Mesothelial cell of epicardium (in vitro differentiated cells): ENCODE measurements around the gene PLEKHH2. TPM values are rescaled to one million over a fixed set of nuclear protein-coding genes. Genes with fewer than 3 reads are reported as not detected.

Experiments
- DNase-seq, 2 experiments: peaks; one replicate each; pipeline ENCODE4 v3.0.0; 2021; ENCODE audit warnings: low spot score in 2 of 2; ENCODE audit not compliant: unreplicated experiment in 2 of 2
- H3K27ac Mint-ChIP-seq: 2 replicates; pipeline ENCODE4 v1.8.0; 2021; ENCODE audit warnings: mixed read lengths
- H3K27me3 Mint-ChIP-seq: 2 replicates; pipeline ENCODE4 v1.8.0; 2021; ENCODE audit warnings: low read depth, mixed read lengths
- H3K36me3 Mint-ChIP-seq: 2 replicates; pipeline ENCODE4 v1.8.0; 2021; ENCODE audit warnings: mixed read lengths
- H3K4me1 Mint-ChIP-seq: 2 replicates; pipeline ENCODE4 v1.8.0; 2021; ENCODE audit warnings: mixed read lengths
- H3K4me3 Mint-ChIP-seq: 2 replicates; pipeline ENCODE4 v1.8.0; 2021; ENCODE audit warnings: mild to moderate bottlenecking, moderate library complexity, mixed read lengths
- H3K9me3 Mint-ChIP-seq: 2 replicates; pipeline ENCODE4 v1.8.0; 2021; ENCODE audit warnings: mixed read lengths
- total RNA-seq: library from RNA; stranded (reverse); gene quantifications from 3 replicates; pipeline ENCODE4 v1.2.1, GENCODE V29; 2021
- TF ChIP-seq, protein P1 (sequence below): fragments of 200-600 bp; sonication (generic); IDR thresholded peaks from one replicate; pipeline ENCODE4 v1.5.0; 2021; ENCODE audit warnings: antibody characterized with exemption; ENCODE audit not compliant: unreplicated experiment

The PLEKHH2 gene
- total RNA-seq, 1 donor from 2014 or later, result 12.0 TPM

DNA sequence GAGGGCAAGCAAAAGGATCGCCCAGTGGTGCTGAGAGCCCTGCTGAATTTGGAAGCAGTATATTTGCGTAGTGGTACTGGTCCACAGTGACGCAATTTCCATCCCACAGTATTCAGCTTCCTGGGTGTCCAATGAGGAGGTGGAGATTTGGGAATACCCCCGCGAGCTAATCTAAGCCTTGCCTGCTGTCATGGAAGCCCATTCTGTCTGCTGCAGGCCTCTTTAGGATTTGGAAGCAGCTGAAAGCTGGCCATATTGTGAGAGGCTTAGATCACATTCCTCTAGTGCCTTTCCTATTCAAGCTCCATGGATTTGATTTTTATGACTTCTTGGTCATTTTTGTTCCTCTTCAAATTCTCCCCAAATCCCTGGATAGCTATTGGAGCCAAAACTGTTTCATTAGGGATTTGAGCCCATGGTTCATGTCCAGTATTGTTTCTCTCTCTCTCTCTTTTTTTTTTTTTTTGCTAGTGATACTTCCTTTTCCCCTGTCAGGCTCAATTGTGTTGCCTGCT lies 114.5 kb downstream of the PLEKHH2 start:
- no peak overlapping the region for H3K4me3 Mint-ChIP-seq
- peaks cover 2% of the 10 kb centered on the region for H3K4me1 Mint-ChIP-seq
- DNase-seq, result no peak
- H3K27me3 Mint-ChIP-seq, result no peaks in the 10 kb centered on the region
- H3K27ac Mint-ChIP-seq, result peak overlapping the region; percentile 26
- TF ChIP-seq, protein P1, sequence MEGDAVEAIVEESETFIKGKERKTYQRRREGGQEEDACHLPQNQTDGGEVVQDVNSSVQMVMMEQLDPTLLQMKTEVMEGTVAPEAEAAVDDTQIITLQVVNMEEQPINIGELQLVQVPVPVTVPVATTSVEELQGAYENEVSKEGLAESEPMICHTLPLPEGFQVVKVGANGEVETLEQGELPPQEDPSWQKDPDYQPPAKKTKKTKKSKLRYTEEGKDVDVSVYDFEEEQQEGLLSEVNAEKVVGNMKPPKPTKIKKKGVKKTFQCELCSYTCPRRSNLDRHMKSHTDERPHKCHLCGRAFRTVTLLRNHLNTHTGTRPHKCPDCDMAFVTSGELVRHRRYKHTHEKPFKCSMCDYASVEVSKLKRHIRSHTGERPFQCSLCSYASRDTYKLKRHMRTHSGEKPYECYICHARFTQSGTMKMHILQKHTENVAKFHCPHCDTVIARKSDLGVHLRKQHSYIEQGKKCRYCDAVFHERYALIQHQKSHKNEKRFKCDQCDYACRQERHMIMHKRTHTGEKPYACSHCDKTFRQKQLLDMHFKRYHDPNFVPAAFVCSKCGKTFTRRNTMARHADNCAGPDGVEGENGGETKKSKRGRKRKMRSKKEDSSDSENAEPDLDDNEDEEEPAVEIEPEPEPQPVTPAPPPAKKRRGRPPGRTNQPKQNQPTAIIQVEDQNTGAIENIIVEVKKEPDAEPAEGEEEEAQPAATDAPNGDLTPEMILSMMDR, result no peak
- no peaks in the 10 kb centered on the region for H3K9me3 Mint-ChIP-seq
- H3K36me3 Mint-ChIP-seq, result no peaks in the 10 kb centered on the region

DNA sequence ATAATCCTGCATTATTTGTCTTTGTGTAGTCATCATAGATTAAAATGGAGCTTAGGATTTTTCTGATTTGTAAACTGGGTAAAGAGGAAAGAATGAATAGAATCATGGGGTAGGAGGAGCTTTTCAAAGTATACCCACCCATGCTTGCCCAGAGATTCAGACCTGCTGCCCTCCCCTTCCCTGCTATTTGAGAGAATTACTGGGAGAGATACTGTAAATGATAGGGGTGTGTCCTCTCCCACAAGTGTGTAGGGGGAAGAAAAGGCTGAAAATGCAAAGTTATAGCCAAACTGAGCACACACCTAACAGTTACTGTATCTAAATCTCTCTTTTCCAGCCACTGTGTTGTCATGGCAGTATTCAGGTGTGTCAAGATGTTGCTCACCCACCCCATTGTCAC lies 115.2 kb downstream of the PLEKHH2 start:
- Mint-ChIP-seq H3K27me3 (no peaks in the 10 kb centered on the region), H3K9me3 (no peaks in the 10 kb centered on the region), H3K27ac (no peak overlapping the region), H3K36me3 (no peaks in the 10 kb centered on the region), H3K4me1 (peaks cover 2% of the 10 kb centered on the region), H3K4me3 (no peak overlapping the region)
- TF ChIP-seq, protein P1, result no peak
- DNase-seq, result no peak

DNA sequence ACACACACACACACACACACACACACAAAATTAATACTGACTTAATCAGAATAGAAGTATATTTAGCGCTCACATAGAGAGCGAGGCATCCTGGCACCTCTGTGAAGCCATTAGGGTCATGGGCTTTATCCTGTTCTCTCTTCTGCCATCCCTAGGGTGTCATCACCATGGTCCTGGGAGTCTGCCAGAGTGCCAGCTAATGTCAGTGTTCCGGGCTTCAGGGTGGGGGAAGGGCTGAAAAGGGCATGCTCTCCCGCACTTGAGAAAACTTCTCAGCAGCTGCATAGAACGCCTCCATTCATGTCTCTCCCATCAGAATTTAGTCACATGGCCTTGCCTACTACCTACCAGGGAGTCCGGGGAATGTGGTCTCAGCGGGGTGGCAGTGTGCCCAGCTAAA lies 117.1 kb downstream of the PLEKHH2 start:
- H3K4me3 Mint-ChIP-seq, result no peak overlapping the region
- DNase-seq, result no peak
- H3K27ac Mint-ChIP-seq, result no peak overlapping the region
- no peaks in the 10 kb centered on the region for H3K9me3 Mint-ChIP-seq
- no peaks in the 10 kb centered on the region for H3K36me3 Mint-ChIP-seq
- H3K27me3 Mint-ChIP-seq, result no peaks in the 10 kb centered on the region
- TF ChIP-seq, protein P1, result no peak
- peaks cover 7% of the 10 kb centered on the region for H3K4me1 Mint-ChIP-seq

DNA sequence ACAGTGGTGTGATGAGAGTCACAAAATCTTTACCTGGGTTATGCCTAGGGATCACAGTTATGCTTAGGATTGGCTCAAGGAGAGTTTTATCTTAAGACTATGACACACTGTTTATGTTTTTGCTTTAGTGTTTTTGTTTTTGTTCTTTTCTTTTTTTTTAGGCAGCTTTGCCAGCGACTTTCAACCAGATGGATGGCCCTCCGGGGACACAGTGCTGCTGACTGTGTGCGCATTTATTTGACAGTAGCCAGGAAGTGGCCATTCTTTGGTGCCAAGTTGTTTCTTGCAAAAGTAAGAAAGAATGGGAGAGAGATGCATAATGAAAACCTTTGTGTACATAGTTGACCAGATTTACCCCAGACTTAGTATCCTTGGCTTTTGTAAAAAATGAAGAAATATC lies 121.7 kb downstream of the PLEKHH2 start:
- TF ChIP-seq, protein P1, result no peak
- H3K4me3 Mint-ChIP-seq, result no peak overlapping the region
- H3K4me1 Mint-ChIP-seq, result peaks cover 6% of the 10 kb centered on the region
- no peaks in the 10 kb centered on the region for H3K36me3 Mint-ChIP-seq
- H3K27ac Mint-ChIP-seq, result peak overlapping the region; percentile 29
- DNase-seq, result no peak
- no peaks in the 10 kb centered on the region for H3K9me3 Mint-ChIP-seq
- H3K27me3 Mint-ChIP-seq, result no peaks in the 10 kb centered on the region

GRCh38 chr2:43759195-43759594 lies 122.1 kb downstream of the PLEKHH2 start:
- H3K27ac Mint-ChIP-seq, result no peak overlapping the region
- TF ChIP-seq, protein P1, result no peak
- H3K4me1 Mint-ChIP-seq, result peaks cover 6% of the 10 kb centered on the region
- H3K9me3 Mint-ChIP-seq, result no peaks in the 10 kb centered on the region
- H3K4me3 Mint-ChIP-seq, result no peak overlapping the region
- no peaks in the 10 kb centered on the region for H3K36me3 Mint-ChIP-seq
- no peaks in the 10 kb centered on the region for H3K27me3 Mint-ChIP-seq
- no peak for DNase-seq

DNA sequence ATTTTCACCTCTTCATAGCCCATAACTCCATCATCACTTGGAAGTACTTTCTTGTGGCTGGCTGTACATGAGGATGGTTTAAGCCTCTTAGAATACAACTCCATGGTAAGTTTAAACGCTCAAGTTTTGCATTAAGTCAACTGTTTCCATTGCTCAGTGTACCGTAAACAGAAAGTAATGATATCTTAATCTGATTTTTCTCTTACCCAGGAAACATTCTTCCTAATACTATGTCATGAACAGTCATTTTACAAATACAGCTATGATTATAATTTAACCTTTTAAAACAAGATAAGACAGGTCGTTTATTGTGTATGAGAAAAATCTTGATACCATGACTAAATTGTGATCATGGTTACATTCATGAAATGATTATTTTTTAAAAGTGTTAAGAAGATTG lies 125.2 kb downstream of the PLEKHH2 start:
- Mint-ChIP-seq H3K27ac (no peak overlapping the region), H3K4me1 (peaks cover 6% of the 10 kb centered on the region), H3K4me3 (no peak overlapping the region), H3K27me3 (peaks cover 4% of the 10 kb centered on the region), H3K9me3 (no peaks in the 10 kb centered on the region), H3K36me3 (peaks cover 3% of the 10 kb centered on the region)
- TF ChIP-seq, protein P1, result no peak
- no peak for DNase-seq
